Thyroid gland (tissue), 4 donors: ENCODE results near the gene KRTAP4-3. TPM values are rescaled to one million over a fixed set of nuclear protein-coding genes. Genes with fewer than 3 reads are reported as not detected.

Experiments used
- DNase-seq, 2 donors: peaks; one replicate each; pipeline ENCODE4 v3.0.0-alpha.2; 2019
- H3K27ac ChIP-seq, 3 donors: fragments of 200-600 bp; sonication (generic); 1 replicate in 2 of 3; 2 replicates in 1 of 3; pipeline ENCODE4 v1.5.1; 2016 to 2019; ENCODE audit warnings: mild to moderate bottlenecking in 1 of 3, moderate library complexity in 1 of 3
- H3K27me3 ChIP-seq: fragments of 200-600 bp; sonication (generic); one replicate; pipeline ENCODE4 v1.5.1; 2019
- H3K36me3 ChIP-seq, 2 donors: fragments of 200-600 bp; sonication (generic); one replicate each; pipeline ENCODE4 v1.5.1; 2016 to 2019
- H3K4me1 ChIP-seq, 2 donors: fragments of 200-600 bp; sonication (generic); one replicate each; pipeline ENCODE4 v1.5.1; 2017 to 2019
- H3K4me3 ChIP-seq, 3 donors: fragments of 200-600 bp; sonication (generic); replicated peaks in 1 of 3; 1 replicate in 2 of 3; 2 replicates in 1 of 3; pipeline ENCODE4 v1.5.1; 2016; ENCODE audit warnings: mild to moderate bottlenecking in 1 of 3
- H3K9me3 ChIP-seq: fragments of 200-600 bp; sonication (generic); one replicate; pipeline ENCODE4 v1.5.1; 2017
- POLR2A ChIP-seq, 2 donors: fragments of 450-650 bp; IDR thresholded peaks; one replicate each; pipeline ENCODE4 v1.6.1; 2017; ENCODE audit warnings: antibody characterized with exemption in 2 of 2, mild to moderate bottlenecking in 2 of 2, moderate library complexity in 1 of 2
- WGBS, 2 donors: methylation state at CpG; one replicate each; pipeline ENCODE4 v1.1.5; 2017; 5-methylcytosine and 5-hydroxymethylcytosine counted together
- intact Hi-C: fragments of 100-400 bp; cut with DNase I; formaldehyde crosslinking; loops from one replicate; pipeline ENCODE4 v1.15.1; 2023
- total RNA-seq, 4 donors: library from RNA; depleted of rRNA; stranded (reverse); fragments of >200 nt; gene quantifications; one replicate each; pipeline ENCODE4 v1.2.3, GENCODE V29; 2016
- TF ChIP-seq, protein P1 (sequence below), 6 experiments: fragments of 200-600 bp in 3 of 6; fragments of 450-650 bp in 3 of 6; sonication (generic) in 3 of 6; IDR thresholded peaks; one replicate each; pipeline ENCODE4 v1.5.1; 2016 to 2019; ENCODE audit warnings: antibody characterized with exemption in 6 of 6, mild to moderate bottlenecking in 2 of 6, inconsistent platforms in 1 of 6, moderate library complexity in 1 of 6

The KRTAP4-3 gene
- total RNA-seq = not detected

DNA sequence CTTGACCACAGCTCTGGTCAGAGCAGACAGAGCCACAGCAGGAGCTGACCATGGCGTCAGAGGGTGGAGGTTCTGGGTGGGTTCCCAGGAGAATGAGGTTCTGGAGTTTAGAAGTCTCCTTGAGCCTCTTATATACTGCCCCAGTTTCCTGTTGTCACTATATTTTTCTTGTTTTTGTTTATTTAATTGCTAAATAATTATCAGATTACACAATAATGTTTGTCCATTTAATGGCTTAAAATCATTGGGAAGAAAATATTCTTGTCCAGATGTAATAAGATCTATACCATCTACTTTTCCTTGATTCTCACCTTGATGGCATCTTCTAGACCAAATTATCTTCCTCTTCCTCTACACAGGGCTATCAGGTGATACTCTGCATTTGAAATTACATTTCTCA is at the start of gene KRTAP4-3:
Gene KRTAP4-3, minus strand, starts transcription at position 101 of the 400 bp plus-strand sequence. Its CDS starts 49 bp downstream, at position 52.
- 63 to 82% methylated on average over 1 of the region's 1 CpG for WGBS, 2 donors
- Histone ChIP-seq H3K36me3 (no peaks in the 10 kb centered on the region), H3K9me3 (no peaks in the 10 kb centered on the region), H3K4me3 (no peak within 1 kb of the TSS), H3K4me1 (no peaks in the 10 kb centered on the region), H3K27me3 (no peaks in the 10 kb centered on the region), H3K27ac (no peak within 1 kb of the TSS)
- intact Hi-C loops = no loop called here
- TF ChIP-seq, protein P1, sequence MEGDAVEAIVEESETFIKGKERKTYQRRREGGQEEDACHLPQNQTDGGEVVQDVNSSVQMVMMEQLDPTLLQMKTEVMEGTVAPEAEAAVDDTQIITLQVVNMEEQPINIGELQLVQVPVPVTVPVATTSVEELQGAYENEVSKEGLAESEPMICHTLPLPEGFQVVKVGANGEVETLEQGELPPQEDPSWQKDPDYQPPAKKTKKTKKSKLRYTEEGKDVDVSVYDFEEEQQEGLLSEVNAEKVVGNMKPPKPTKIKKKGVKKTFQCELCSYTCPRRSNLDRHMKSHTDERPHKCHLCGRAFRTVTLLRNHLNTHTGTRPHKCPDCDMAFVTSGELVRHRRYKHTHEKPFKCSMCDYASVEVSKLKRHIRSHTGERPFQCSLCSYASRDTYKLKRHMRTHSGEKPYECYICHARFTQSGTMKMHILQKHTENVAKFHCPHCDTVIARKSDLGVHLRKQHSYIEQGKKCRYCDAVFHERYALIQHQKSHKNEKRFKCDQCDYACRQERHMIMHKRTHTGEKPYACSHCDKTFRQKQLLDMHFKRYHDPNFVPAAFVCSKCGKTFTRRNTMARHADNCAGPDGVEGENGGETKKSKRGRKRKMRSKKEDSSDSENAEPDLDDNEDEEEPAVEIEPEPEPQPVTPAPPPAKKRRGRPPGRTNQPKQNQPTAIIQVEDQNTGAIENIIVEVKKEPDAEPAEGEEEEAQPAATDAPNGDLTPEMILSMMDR (IDR thresholded peaks at IDR 0.05) = no peak
- TF ChIP-seq POLR2A (IDR thresholded peaks at IDR 0.05) = no peak
- DNase-seq = no peak

DNA sequence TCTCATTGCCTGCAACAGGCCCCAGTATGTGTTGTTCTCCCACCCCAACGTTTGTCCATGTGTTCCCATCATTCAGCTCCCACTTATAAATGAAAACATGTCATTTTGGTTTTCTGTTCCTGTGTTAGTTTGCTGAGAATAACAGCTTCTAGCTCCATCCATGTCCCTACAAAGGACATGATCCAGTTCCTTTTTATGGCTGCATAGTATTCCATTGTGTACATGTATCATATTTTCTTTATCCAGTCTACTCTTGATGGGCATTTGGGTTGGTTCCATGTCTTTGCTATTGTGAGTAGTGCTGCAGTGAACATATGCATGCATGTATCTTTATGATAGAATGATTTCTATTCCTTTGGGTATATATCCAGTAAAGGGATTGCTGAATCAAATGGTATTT is 47.7 kb upstream of the KRTAP4-3 start:
- no peak for DNase-seq
- no peak overlapping the region for H3K27ac ChIP-seq
- TF ChIP-seq, protein P1 (IDR thresholded peaks at IDR 0.05) = no peak
- TF ChIP-seq POLR2A (IDR thresholded peaks at IDR 0.05) = no peak
- H3K36me3 ChIP-seq = no peaks in the 10 kb centered on the region
- WGBS, 2 donors = 77 to 79% methylated on average over 1 of the region's 1 CpG
- no peaks in the 10 kb centered on the region for H3K4me1 ChIP-seq
- H3K9me3 ChIP-seq = no peaks in the 10 kb centered on the region
- H3K27me3 ChIP-seq = no peaks in the 10 kb centered on the region
- intact Hi-C loops = no loop called here
- H3K4me3 ChIP-seq = no peak overlapping the region

DNA sequence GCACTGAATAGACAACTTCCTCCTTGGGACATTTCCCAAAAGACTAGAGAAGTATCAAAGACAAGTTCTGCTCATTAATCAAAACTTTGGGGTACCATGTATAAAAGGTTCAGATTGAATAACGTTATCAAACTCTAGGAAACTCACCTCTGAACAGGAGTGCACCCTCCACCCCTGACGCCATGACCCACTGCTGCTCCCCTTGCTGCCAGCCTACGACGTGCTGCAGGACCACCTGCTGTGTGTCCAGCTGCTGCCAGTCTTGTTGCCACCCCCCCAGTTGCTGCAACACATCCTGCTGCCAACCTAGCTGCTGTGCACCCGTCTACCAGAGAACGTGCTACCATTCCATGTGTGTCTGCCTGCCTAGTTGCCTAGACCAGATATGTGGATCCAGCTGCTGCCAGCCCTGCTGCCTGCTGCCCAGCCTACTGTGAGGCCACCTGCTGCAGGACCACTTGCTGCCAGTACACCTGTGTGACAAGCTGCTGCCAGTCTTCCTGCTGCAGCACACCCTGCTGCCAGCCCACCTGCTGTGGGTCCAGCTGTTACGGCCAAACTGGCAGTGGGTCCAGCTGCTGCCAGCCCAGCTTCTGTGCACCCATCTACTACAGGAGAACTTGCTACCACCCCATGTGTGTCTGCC is 44.6 kb upstream of the KRTAP4-3 start:
- TF ChIP-seq, protein P1 (IDR thresholded peaks at IDR 0.05) = no peak
- Histone ChIP-seq H3K27ac (no peak overlapping the region), H3K4me3 (no peak overlapping the region), H3K9me3 (no peaks in the 10 kb centered on the region), H3K27me3 (no peaks in the 10 kb centered on the region), H3K4me1 (no peaks in the 10 kb centered on the region), H3K36me3 (no peaks in the 10 kb centered on the region)
- intact Hi-C loops = no loop called here
- 79 to 82% methylated on average over 6 of the region's 7 CpGs for WGBS, 2 donors
- no peak for DNase-seq

DNA sequence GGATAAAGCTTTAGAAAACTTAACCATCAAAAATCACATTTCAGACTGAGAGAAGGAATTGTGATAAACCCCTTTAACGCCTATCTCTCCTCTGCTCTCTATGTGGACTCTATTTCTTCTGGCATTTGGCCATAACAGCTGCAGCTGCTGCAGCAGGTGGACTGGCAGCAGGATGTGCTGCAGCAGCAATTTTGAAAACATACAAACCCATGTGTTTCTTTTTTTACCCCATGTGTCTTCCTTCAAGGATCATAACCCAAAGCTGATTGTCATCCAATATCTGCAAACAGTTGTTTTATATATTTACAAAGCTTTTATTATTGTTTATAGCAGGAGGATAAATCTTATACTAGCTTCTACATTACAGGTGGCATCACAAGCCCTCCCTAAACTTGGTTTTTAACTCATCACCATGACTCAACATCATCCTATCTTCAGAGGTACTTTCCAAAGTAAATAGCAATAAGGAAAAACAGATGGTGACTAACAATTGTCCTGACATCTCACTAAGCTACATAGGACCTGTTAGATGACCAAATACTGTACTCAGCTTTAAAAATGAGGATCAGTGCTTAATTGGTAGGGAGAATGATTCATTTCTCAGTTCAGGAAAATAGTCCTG is 43.9 kb upstream of the KRTAP4-3 start:
- no peaks in the 10 kb centered on the region for H3K36me3 ChIP-seq
- DNase-seq = no peak
- no peak overlapping the region for H3K27ac ChIP-seq
- H3K4me1 ChIP-seq = no peaks in the 10 kb centered on the region
- no peaks in the 10 kb centered on the region for H3K27me3 ChIP-seq
- intact Hi-C loops = no loop called here
- H3K4me3 ChIP-seq = no peak overlapping the region
- H3K9me3 ChIP-seq = no peaks in the 10 kb centered on the region
- TF ChIP-seq POLR2A (IDR thresholded peaks at IDR 0.05) = no peak
- TF ChIP-seq, protein P1 (IDR thresholded peaks at IDR 0.05) = no peak
- WGBS, 2 donors = 59 to 67% methylated on average over 1 of the region's 1 CpG

DNA sequence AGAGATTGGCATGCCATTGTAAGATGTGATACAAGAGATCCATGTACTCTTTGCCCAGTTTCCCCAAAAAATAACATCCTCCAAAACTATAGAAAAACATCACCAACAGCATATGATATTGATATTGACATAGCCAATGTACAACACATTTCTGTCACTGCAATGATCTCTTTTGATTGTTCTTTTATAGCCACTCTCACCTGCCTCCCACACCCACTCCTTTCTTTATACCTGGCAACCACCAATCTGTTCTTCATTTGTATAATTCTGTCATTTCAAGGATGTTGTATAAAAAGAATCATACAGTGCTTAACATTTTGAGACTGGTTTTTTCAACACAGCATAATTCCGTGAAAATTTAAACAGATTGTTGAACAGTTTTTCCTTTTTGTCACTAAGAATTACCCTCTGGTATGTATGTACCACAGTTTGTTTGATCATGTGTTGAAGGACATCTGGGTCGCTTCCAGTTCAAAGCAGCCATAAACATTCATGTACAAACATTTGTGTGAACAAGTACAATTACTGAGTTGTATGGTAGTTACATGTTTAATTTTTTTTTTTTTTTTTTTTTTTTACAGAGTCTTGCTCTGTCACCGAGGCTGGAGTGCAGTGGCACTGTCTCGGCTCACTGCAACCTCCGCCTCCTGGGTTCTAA is 31.5 kb upstream of the KRTAP4-3 start:
- Histone ChIP-seq H3K27ac (no peak overlapping the region), H3K9me3 (no peaks in the 10 kb centered on the region), H3K27me3 (no peaks in the 10 kb centered on the region), H3K36me3 (no peaks in the 10 kb centered on the region), H3K4me3 (no peak overlapping the region), H3K4me1 (no peaks in the 10 kb centered on the region)
- WGBS, 2 donors = 72 to 85% methylated on average over 4 to 5 of the region's 5 CpGs
- no peak for DNase-seq
- TF ChIP-seq, protein P1 (IDR thresholded peaks at IDR 0.05) = no peak
- TF ChIP-seq POLR2A (IDR thresholded peaks at IDR 0.05) = no peak
- intact Hi-C loops = no loop called here
